Esophagus (tissue), 2 donors: ENCODE results near the gene TPGS2. TPM values are rescaled to one million over a fixed set of nuclear protein-coding genes. Genes with fewer than 3 reads are reported as not detected.

Experiments used
- H3K27ac ChIP-seq, 2 donors: one replicate each; pipeline ENCODE4 v1.5.1; 2013; ENCODE audit warnings: low read depth in 2 of 2, mild to moderate bottlenecking in 2 of 2, inconsistent platforms in 1 of 2, low read length in 1 of 2, moderate library complexity in 1 of 2
- H3K27me3 ChIP-seq, 2 donors: one replicate each; pipeline ENCODE4 v1.6.1; 2013; ENCODE audit warnings: low read length in 2 of 2, control low read depth in 1 of 2, mild to moderate bottlenecking in 1 of 2; ENCODE audit not compliant: insufficient read depth in 2 of 2, control insufficient read depth in 1 of 2
- H3K36me3 ChIP-seq, 2 donors: one replicate each; pipeline ENCODE4 v1.6.1; 2013; ENCODE audit warnings: low read length in 1 of 2; ENCODE audit not compliant: control insufficient read depth in 2 of 2, insufficient read depth in 2 of 2
- H3K4me1 ChIP-seq, 2 donors: one replicate each; pipeline ENCODE4 v1.6.1; 2013; ENCODE audit warnings: low read length in 1 of 2; ENCODE audit not compliant: control insufficient read depth in 2 of 2, insufficient read depth in 2 of 2
- H3K4me3 ChIP-seq, 2 donors: one replicate each; pipeline ENCODE4 v1.5.1; 2013; ENCODE audit warnings: low read length in 2 of 2, mild to moderate bottlenecking in 2 of 2, low read depth in 1 of 2, moderate library complexity in 1 of 2
- H3K9me3 ChIP-seq, 2 donors: one replicate each; pipeline ENCODE4 v1.6.1; 2013; ENCODE audit warnings: mild to moderate bottlenecking in 2 of 2, low read depth in 1 of 2, low read length in 1 of 2, moderate library complexity in 1 of 2; ENCODE audit not compliant: control insufficient read depth in 2 of 2, insufficient read depth in 1 of 2
- WGBS, 2 donors: extraction: QIAGEN DNeasy Blood & Tissue Kit; methylation state at CpG; one replicate each; pipeline ENCODE4 v1.1.7; 2013; 5-methylcytosine and 5-hydroxymethylcytosine counted together
- polyA plus RNA-seq, 2 donors: library from polyadenylated mRNA; stranded (reverse); fragments of 200-250 nt; gene quantifications; one replicate each; pipeline ENCODE4 v1.2.3, GENCODE V29; 2013
- donor health status: healthy with polysubstance abuse.
- donor health status: Bipolar disorder and iron deficiency.

TPGS2 gene
- polyA plus RNA-seq, 2 donors = 27.6 to 62.6 TPM

- no peak overlapping the region for H3K27ac ChIP-seq
- H3K9me3 ChIP-seq = no peaks in the 10 kb centered on the region
- 25 to 36% methylated on average over 2 of the region's 2 CpGs for WGBS, 2 donors
- H3K36me3 ChIP-seq = no peaks in the 10 kb centered on the region
- no peaks in the 10 kb centered on the region for H3K27me3 ChIP-seq
- no peaks in the 10 kb centered on the region for H3K4me1 ChIP-seq
- H3K4me3 ChIP-seq = no peak overlapping the region
Observed at GRCh38 chr18:36849288-36850006, 20.6 kb upstream of the TPGS2 start.

- WGBS, 2 donors = 97% methylated on average over 2 of the region's 2 CpGs
- no peaks in the 10 kb centered on the region for H3K4me1 ChIP-seq
- no peak overlapping the region for H3K4me3 ChIP-seq
- no peaks in the 10 kb centered on the region for H3K9me3 ChIP-seq
- no peaks in the 10 kb centered on the region for H3K27me3 ChIP-seq
- H3K27ac ChIP-seq = no peak overlapping the region
- no peaks in the 10 kb centered on the region for H3K36me3 ChIP-seq
Observed at GRCh38 chr18:36848609-36849008, 19.8 kb upstream of the TPGS2 start.

- Histone ChIP-seq H3K9me3 (no peaks in the 10 kb centered on the region), H3K4me1 (no peaks in the 10 kb centered on the region), H3K4me3 (no peak overlapping the region), H3K36me3 (no peaks in the 10 kb centered on the region), H3K27me3 (no peaks in the 10 kb centered on the region), H3K27ac (no peak overlapping the region)
- WGBS, 2 donors = 83 to 87% methylated on average over 2 of the region's 2 CpGs
Observed at GRCh38 chr18:36843784-36844183, 15.0 kb upstream of the TPGS2 start.

- no peaks in the 10 kb centered on the region for H3K27me3 ChIP-seq
Observed at GRCh38 chr18:36843199-36843598, 14.4 kb upstream of the TPGS2 start.

GRCh38 chr18:36839835-36840234 is 11.0 kb upstream of the TPGS2 start:
- 95 to 96% methylated on average over 4 of the region's 4 CpGs for WGBS, 2 donors
- Histone ChIP-seq H3K4me3 (no peak overlapping the region), H3K4me1 (no peaks in the 10 kb centered on the region), H3K27ac (no peak overlapping the region), H3K36me3 (no peaks in the 10 kb centered on the region), H3K27me3 (no peaks in the 10 kb centered on the region), H3K9me3 (no peaks in the 10 kb centered on the region)

More at GRCh38 chr18:36843199-36843598, 14.4 kb upstream of the TPGS2 start:
- H3K4me3 ChIP-seq = no peak overlapping the region
- H3K9me3 ChIP-seq = no peaks in the 10 kb centered on the region
- H3K36me3 ChIP-seq = no peaks in the 10 kb centered on the region
- 95 to 98% methylated on average over 5 of the region's 5 CpGs for WGBS, 2 donors
- H3K4me1 ChIP-seq = no peaks in the 10 kb centered on the region
- H3K27ac ChIP-seq = no peak overlapping the region

- H3K4me3 ChIP-seq = no peak overlapping the region
- no peaks in the 10 kb centered on the region for H3K27me3 ChIP-seq
- no peaks in the 10 kb centered on the region for H3K9me3 ChIP-seq
- H3K4me1 ChIP-seq = no peaks in the 10 kb centered on the region
- no peaks in the 10 kb centered on the region for H3K36me3 ChIP-seq
- WGBS, 2 donors = 91 to 92% methylated on average over 1 of the region's 1 CpG
- H3K27ac ChIP-seq = no peak overlapping the region
Observed at GRCh38 chr18:36835927-36836326, 7.1 kb upstream of the TPGS2 start.

GRCh38 chr18:36833120-36833519 is 4.3 kb upstream of the TPGS2 start:
- Histone ChIP-seq H3K9me3 (no peaks in the 10 kb centered on the region), H3K27ac (no peak overlapping the region), H3K27me3 (no peaks in the 10 kb centered on the region), H3K4me1 (no peaks in the 10 kb centered on the region), H3K36me3 (no peaks in the 10 kb centered on the region), H3K4me3 (no peak overlapping the region)
- 93 to 94% methylated on average over 2 of the region's 2 CpGs for WGBS, 2 donors

- Histone ChIP-seq H3K4me3 (no peak overlapping the region), H3K9me3 (no peaks in the 10 kb centered on the region), H3K36me3 (no peaks in the 10 kb centered on the region), H3K27me3 (no peaks in the 10 kb centered on the region), H3K4me1 (no peaks in the 10 kb centered on the region), H3K27ac (no peak overlapping the region)
- 27 to 30% methylated on average over 1 of the region's 1 CpG for WGBS, 2 donors
Observed at GRCh38 chr18:36831139-36831538, 2.3 kb upstream of the TPGS2 start.

- Histone ChIP-seq H3K27ac (no peak overlapping the region), H3K27me3 (no peaks in the 10 kb centered on the region), H3K36me3 (no peaks in the 10 kb centered on the region), H3K4me3 (peak overlapping the region in 1 of 2 donors; percentile 62), H3K4me1 (no peaks in the 10 kb centered on the region), H3K9me3 (no peaks in the 10 kb centered on the region)
- whole genome bisulfite sequencing, 2 donors = 15 to 19% methylated on average over 1 of the region's 1 CpG
Observed at GRCh38 chr18:36830158-36830495, 1.3 kb upstream of the TPGS2 start.
